Endothelial cell of umbilical vein (primary cell): ENCODE data around the gene DIDO1. TPM values are rescaled to one million over a fixed set of nuclear protein-coding genes. Genes with fewer than 3 reads are reported as not detected.

Source experiments
- BruUV-seq: library from RNA; stranded (reverse); fragments of 400-500 nt; replicated peaks from 2 replicates; lab custom pipeline; 2021; lab: Mats Ljungman, UMichigan
- CTCF ChIA-PET: fragments of 300-600, 350-600 bp; sonication (Branson Sonifier 250); formaldehyde crosslinking; loops from one replicate; lab custom pipeline; 2021; ENCODE audit warnings: antibody characterized with exemption, inconsistent platforms; lab: Charles Lee
- POLR2A ChIA-PET: fragments of 300-600, 350-600 bp; sonication (Branson Sonifier 250); formaldehyde crosslinking; loops from one replicate; lab custom pipeline; 2021; ENCODE audit warnings: antibody characterized with exemption, inconsistent platforms; lab: Charles Lee
- DNase-seq: peaks from one replicate; pipeline ENCODE4 v3.0.0-alpha.2; 2011; ENCODE audit warnings: low read depth, low spot score
- FAIRE-seq: peaks from 2 replicates; lab custom pipeline; 2011; peaks lifted over from hg19 to GRCh38; lab: Jason Lieb, UNC
- H2AFZ ChIP-seq: 2 replicates; pipeline ENCODE4 v1.6.0; 2012; ENCODE audit warnings: low read depth, low read length, control low read depth, inconsistent platforms
- H3K27ac ChIP-seq: 2 replicates; pipeline ENCODE4 v1.5.1; 2011; ENCODE audit warnings: low read depth, mild to moderate bottlenecking, control low read depth, low read length, moderate library complexity; ENCODE audit not compliant: insufficient read depth
- H3K27me3 ChIP-seq, 2 experiments: 2 replicates each; pipeline versions ENCODE4 v1.6.0 to v1.6.1; 2011; ENCODE audit warnings: low read length in 2 of 2, mixed read lengths in 1 of 2; ENCODE audit not compliant: control insufficient read depth in 2 of 2, insufficient read depth in 2 of 2
- H3K36me3 ChIP-seq, 2 experiments: 2 replicates in 1 of 2; 3 replicates in 1 of 2; pipeline ENCODE4 v1.5.1; 2011; ENCODE audit warnings: low read length in 2 of 2, mild to moderate bottlenecking in 1 of 2, moderate library complexity in 1 of 2; ENCODE audit not compliant: control insufficient read depth in 2 of 2, insufficient read depth in 2 of 2; ENCODE audit errors: extremely low read depth in 1 of 2
- H3K4me1 ChIP-seq: 3 replicates; pipeline ENCODE4 v1.5.1; 2011; ENCODE audit warnings: mild to moderate bottlenecking, low read length; ENCODE audit not compliant: control insufficient read depth, insufficient read depth; ENCODE audit errors: extremely low read depth
- H3K4me2 ChIP-seq: 2 replicates; pipeline ENCODE4 v1.6.1; 2011; ENCODE audit warnings: low read length, control low read depth, mixed read lengths; ENCODE audit not compliant: insufficient read depth
- H3K4me3 ChIP-seq, 3 experiments: fragments of 200-600 bp in 1 of 3; sonication (generic), shearing (Covaris generic) in 1 of 3; replicated peaks in 1 of 3; 2 replicates each; pipeline ENCODE4 v1.5.1; 2011 to 2016; ENCODE audit warnings: control low read depth in 3 of 3, low read length in 3 of 3, mild to moderate bottlenecking in 2 of 3, inconsistent platforms in 1 of 3, low read depth in 1 of 3, moderate library complexity in 1 of 3; ENCODE audit not compliant: insufficient read depth in 1 of 3
- H3K79me2 ChIP-seq: 2 replicates; pipeline ENCODE4 v1.6.0; 2012; ENCODE audit warnings: low read length, inconsistent platforms; ENCODE audit not compliant: control insufficient read depth, insufficient read depth
- H3K9ac ChIP-seq: replicated peaks from 2 replicates; pipeline ENCODE3; 2011; ENCODE audit warnings: low read length, control low read depth; ENCODE audit not compliant: insufficient read depth; ENCODE audit errors: extremely low read depth
- H3K9me1 ChIP-seq: replicated peaks from 3 replicates; pipeline ENCODE4 v1.6.0; 2011; ENCODE audit warnings: mild to moderate bottlenecking, low read length; ENCODE audit not compliant: control insufficient read depth, insufficient read depth; ENCODE audit errors: extremely low read depth
- H3K9me3 ChIP-seq: replicated peaks from 2 replicates; pipeline ENCODE4 v1.5.1; 2012; ENCODE audit warnings: low read length, inconsistent platforms; ENCODE audit not compliant: control insufficient read depth, insufficient read depth
- H4K20me1 ChIP-seq: replicated peaks from 2 replicates; pipeline ENCODE3; 2011; ENCODE audit warnings: mild to moderate bottlenecking, low read length; ENCODE audit not compliant: control insufficient read depth, insufficient read depth; ENCODE audit errors: extremely low read depth
- EZH2 ChIP-seq: IDR thresholded peaks from 2 replicates; pipeline ENCODE4 v1.6.1; 2012; ENCODE audit warnings: borderline replicate concordance, low read depth, mild to moderate bottlenecking, moderate library complexity, low read length, inconsistent platforms; ENCODE audit not compliant: severe bottlenecking
- FOS ChIP-seq: IDR thresholded peaks from 2 replicates; pipeline ENCODE4 v1.6.1; 2011; ENCODE audit warnings: mild to moderate bottlenecking, low read length, moderate library complexity, borderline replicate concordance; ENCODE audit not compliant: insufficient read depth
- GATA2 ChIP-seq: IDR thresholded peaks from 2 replicates; pipeline ENCODE4 v1.7.0; 2011; ENCODE audit warnings: low read depth, mild to moderate bottlenecking, moderate library complexity, mixed read lengths, low read length; ENCODE audit not compliant: insufficient read length, insufficient read depth
- JUN ChIP-seq: IDR thresholded peaks from 2 replicates; pipeline ENCODE4 v1.6.1; 2011; ENCODE audit warnings: borderline replicate concordance, low read depth; ENCODE audit not compliant: insufficient read length, insufficient read depth
- MAX ChIP-seq: IDR thresholded peaks from 2 replicates; pipeline ENCODE4 v1.6.1; 2011; ENCODE audit not compliant: insufficient read depth, insufficient read length
- MYC ChIP-seq: IDR thresholded peaks from one replicate; pipeline ENCODE4 v1.6.1; 2011; ENCODE audit warnings: mild to moderate bottlenecking, low read depth, low read length
- POLR2A ChIP-seq: IDR thresholded peaks from 2 replicates; pipeline ENCODE4 v1.6.1; 2012; ENCODE audit warnings: low read depth, mild to moderate bottlenecking, control low read depth, low read length
- POLR2AphosphoS5 ChIP-seq: IDR thresholded peaks from 2 replicates; pipeline ENCODE4 v1.6.1; 2012; ENCODE audit warnings: low read depth, mild to moderate bottlenecking, control low read depth, low read length, moderate library complexity; ENCODE audit not compliant: insufficient read depth
- dilution Hi-C: fragments of 300-500 bp; cut with MboI; formaldehyde crosslinking; loops from one replicate; pipeline ENCODE4 v1.15.0; 2019; ENCODE audit warnings: low sequenced_read_pairs; ENCODE audit not compliant: extremely low pct_ligation_motif_present
- intact Hi-C: fragments of 100-400 bp; cut with micrococcal nuclease; formaldehyde crosslinking; loops from one replicate; pipeline ENCODE4 v1.10.0; 2022
- polyA plus RNA-seq, 4 experiments: library from polyadenylated mRNA; depleted of rRNA in 3 of 4; stranded (reverse) in 3 of 4; unstranded in 1 of 4; fragments of >200 nt; gene quantifications; 2 replicates each; pipeline versions ENCODE4 v1.2.1 to v1.2.3, GENCODE V29; 2011 to 2012; ENCODE audit warnings: missing spikeins in 1 of 4
- total RNA-seq: library from RNA; stranded (reverse); gene quantifications from 2 replicates; pipeline ENCODE4 v1.2.3, GENCODE V29; 2021
- TF ChIP-seq, protein P1 (sequence below), 2 donors: IDR thresholded peaks; 1 replicate in 1 of 2; 2 replicates in 1 of 2; pipeline ENCODE4 v1.5.1; 2011; ENCODE audit warnings: low read length in 2 of 2, mild to moderate bottlenecking in 2 of 2, moderate library complexity in 2 of 2, control low read depth in 1 of 2, inconsistent platforms in 1 of 2, low read depth in 1 of 2; ENCODE audit not compliant: insufficient read depth in 1 of 2; ENCODE audit errors: extremely low read depth in 1 of 2

DIDO1 gene
- total and polyA plus RNA-seq, 2 donors (not counting 3 experiments of a cell fraction or from before 2014, with no cell fraction given), result 22.1 to 51.2 TPM

- DNase-seq, result no peak
- Histone ChIP-seq H3K9ac (no peak overlapping the region), H3K9me3 (no peaks in the 10 kb centered on the region), H3K4me1 (peaks cover 5% of the 10 kb centered on the region), H3K27ac (no peak overlapping the region), H3K79me2 (no peaks in the 10 kb centered on the region), H3K27me3 (peaks cover 0 to 3% of the 10 kb centered on the region in 2 experiments), H3K4me3 (no peak overlapping the region), H4K20me1 (no peaks in the 10 kb centered on the region), H2AFZ (no peak overlapping the region), H3K4me2 (no peak overlapping the region), H3K9me1 (no peaks in the 10 kb centered on the region), H3K36me3 (peaks cover 0 to 11% of the 10 kb centered on the region in 2 experiments)
- CTCF ChIA-PET, result no interaction called here
- no peak for FAIRE-seq
- intact Hi-C loops, result no loop called here
- dilution Hi-C loops, result no loop called here
- POLR2A ChIA-PET, result no interaction called here
- BruUV-seq, result no TSS peak
- TF ChIP-seq JUN, result no peak
- TF ChIP-seq GATA2, result no peak
- TF ChIP-seq MYC, result no peak
- no peak for TF ChIP-seq MAX
- TF ChIP-seq FOS, result no peak
- no peak for TF ChIP-seq POLR2A
- TF ChIP-seq EZH2, result no peak
- no peak for TF ChIP-seq POLR2AphosphoS5
- TF ChIP-seq, protein P1, sequence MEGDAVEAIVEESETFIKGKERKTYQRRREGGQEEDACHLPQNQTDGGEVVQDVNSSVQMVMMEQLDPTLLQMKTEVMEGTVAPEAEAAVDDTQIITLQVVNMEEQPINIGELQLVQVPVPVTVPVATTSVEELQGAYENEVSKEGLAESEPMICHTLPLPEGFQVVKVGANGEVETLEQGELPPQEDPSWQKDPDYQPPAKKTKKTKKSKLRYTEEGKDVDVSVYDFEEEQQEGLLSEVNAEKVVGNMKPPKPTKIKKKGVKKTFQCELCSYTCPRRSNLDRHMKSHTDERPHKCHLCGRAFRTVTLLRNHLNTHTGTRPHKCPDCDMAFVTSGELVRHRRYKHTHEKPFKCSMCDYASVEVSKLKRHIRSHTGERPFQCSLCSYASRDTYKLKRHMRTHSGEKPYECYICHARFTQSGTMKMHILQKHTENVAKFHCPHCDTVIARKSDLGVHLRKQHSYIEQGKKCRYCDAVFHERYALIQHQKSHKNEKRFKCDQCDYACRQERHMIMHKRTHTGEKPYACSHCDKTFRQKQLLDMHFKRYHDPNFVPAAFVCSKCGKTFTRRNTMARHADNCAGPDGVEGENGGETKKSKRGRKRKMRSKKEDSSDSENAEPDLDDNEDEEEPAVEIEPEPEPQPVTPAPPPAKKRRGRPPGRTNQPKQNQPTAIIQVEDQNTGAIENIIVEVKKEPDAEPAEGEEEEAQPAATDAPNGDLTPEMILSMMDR (IDR thresholded peaks at IDR 0.05; ENCODE audit: extremely low read depth in 1 of 2, insufficient read depth in 1 of 2, low read depth in 1 of 2, low read length in 2 of 2), result no peak
These were observed 45.2 kb downstream of the DIDO1 start for GRCh38 chr20:62880935-62881661.
